CD4-positive, alpha-beta T cell treated with Interleukin-4 for 1 hour (primary cell): ENCODE measurements around the gene ARMH1.

Experiments used
- DNase-seq, 2 donors: peaks; one replicate each; pipeline ENCODE4 v3.0.0-alpha.2; 2020 to 2022

ARMH1 gene

DNA sequence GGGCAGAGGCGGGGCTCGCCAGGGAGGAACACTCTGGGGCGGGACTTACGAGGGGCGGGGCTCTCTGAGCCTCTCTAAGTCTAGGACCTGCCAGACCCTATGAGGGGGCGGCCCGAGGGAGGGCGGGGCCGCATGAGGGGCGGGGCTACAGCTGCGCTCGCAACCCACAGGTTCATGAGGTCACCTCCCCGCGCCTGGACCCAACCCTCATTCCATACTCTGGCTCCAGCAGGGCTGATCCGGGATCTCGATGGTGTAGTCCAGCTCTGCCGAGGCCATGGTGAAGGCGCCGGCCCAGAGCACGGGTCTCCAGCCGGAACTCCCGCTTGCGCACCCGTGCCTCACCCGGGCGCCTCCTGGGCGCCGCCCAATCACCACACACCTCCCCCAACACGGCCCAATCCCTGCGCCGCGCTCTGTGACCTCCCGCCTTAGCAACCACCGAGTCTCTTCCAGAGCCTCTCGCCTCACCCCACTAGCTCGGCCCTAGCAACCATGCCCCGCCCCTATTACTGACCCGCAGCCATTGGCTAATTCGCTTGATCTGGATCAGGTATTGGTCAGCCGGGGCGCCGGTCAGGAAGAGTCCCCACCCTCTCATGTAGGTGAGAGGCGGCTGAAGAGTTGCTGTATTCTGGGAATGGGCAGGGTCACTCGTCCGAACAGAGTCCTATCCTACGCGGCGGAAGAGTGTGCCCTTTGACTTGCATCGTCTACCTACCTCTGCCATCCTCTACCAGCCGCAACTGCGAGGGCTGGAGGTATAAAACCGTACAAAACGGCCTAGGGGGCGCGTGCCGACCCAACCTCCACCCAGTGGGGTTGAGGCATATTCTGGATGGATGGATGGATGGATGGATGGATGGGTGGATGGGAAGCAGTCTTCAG, at the start of gene ARMH1, which contains the start of gene TMEM53:
ARMH1 (plus strand) TSS at position 602 of the 888 bp plus-strand sequence. CDS start 14,984 bp downstream, outside the sequence.
TMEM53 (minus strand) TSS at position 369 of the 888 bp plus-strand sequence; CDS start at position 279, 90 bp downstream.
- DNase-seq: peak; percentile 99

DNA sequence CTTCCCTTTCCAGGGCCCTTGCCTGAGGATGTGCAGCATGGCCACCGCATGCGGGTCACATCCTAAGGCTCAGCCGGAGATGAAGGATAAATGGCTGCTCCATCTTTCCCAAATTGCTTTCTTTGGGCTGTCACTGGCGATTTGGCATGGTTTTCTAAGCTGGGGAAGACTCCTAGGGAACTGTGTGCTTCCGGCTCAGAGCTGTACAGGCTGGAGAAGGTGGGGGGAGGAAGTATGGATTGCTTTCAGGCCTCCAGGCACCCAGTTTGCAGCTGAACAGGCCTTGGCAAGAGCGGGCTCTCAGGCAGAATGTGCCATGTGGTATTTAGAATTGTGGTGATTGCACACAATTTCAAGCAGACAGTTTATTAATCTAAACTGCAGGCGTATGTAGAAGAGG, 49.2 kb upstream of the ARMH1 start:
- DNase-seq: no peak

DNA sequence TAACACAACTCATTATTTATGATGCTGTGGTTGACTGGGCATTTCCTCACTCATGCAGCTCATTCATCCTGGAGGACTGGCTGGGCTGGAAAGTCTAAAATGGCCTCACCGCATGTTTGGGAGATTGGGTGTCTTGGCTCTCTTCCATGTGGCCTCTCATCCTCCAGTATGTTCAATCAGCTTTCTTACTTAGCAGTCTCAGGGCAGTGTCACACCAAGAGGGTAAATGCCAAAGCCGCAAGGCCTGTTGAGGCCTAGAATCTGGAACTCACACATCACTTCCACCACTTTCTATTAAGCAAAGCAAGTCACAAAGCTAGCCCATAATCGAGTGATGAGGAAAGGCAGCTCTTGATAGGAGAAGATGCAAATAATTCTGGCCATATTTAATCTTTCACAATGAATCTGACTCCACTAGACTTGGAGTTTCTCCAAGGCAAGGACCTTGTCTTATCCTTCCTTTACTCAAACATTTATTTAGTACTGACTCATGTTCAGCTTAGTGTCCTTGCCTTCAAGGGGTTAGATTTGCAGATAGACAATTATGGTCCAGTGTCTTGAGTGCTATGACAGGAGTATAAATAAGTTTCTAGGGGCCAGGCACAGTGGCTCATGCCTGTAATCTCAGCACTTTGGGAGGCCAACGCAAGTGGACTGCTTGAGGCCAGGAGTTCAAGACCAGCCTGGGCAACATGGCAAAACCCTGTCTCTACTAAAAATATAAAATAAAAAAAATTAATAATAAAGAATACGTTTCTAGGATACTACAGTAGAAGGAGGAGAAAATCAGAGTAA, 45.4 kb upstream of the ARMH1 start:
- no peak for DNase-seq

DNA sequence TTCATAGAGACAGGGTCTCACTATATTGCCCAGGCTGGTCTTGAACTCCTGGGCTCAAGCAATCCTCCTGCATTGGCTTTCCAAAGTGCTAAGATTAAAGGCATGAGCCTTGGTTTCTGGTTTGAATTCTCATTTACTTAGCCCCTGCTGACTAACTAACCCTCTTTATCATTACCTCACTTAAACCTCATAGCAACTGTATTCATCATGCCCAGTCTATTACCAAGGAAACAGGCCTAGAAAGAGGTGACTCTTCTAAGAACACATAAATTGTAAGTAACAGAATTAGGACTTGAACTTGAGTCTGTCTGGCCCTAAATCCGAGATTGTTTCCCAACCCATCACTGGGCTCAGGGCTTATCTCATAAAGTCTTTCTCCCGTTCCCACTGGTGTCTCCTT, 44.4 kb upstream of the ARMH1 start:
- no peak for DNase-seq

DNA sequence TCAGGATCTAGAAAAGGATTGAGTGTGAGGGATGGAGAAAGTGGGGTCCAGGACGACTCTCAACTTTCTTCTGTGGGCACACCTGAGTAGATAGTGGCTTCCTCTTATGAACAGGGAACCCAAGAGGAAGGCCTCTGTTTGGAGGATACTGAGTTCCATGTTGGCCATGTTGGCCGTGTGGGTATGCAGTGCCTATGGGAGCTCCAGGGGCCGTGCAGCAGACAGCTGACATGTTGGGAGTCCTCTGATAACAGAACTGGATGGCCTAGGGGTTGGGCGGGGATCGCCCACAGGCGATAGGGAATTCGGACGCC, 43.2 kb upstream of the ARMH1 start:
- DNase-seq: no peak

DNA sequence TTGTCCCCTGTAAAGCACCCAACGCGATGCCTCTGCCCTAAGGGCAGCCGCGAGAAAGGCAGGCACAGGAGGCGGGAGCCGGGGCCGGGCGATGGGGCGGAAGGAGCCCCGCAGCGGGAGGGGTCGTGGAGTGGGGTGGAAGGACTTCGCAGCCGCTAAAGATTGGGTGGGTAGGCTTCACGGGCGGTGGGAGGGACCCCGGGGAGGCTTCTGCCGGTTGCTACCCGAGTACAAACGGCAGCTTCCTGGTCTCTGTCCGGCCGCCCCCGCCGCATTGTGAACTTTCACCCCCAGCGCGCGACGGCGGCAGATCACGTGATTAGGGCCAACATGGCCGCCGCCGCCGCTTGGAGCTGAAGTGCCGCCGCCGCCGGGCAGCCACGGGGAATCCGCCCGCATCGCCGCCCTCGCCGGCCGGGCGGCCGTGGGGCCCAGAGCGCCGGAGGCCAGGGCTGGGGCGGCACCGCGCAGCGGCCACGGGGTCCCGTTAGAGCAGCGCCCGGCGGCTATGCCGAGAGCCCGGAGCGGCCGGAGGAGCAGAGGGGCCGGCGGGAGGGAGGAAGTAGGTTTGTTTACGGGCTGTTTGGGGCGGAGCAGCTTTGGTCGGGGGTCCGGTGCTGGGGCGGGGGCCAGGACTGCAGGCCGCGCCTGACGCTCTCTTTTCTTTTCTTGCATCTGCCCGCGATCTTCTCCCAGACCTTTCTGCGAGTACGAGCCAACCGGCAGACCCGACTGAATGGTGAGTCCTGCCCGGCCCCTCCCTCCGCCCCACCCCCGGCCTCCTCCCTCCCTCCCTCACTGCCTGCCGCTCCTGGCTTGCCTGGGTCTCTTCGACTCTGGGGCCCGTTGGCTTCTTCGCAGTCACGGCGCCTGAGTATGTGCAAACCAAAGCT, 42.6 kb upstream of the ARMH1 start:
- DNase-seq: peak; percentile 88 to 90

DNA sequence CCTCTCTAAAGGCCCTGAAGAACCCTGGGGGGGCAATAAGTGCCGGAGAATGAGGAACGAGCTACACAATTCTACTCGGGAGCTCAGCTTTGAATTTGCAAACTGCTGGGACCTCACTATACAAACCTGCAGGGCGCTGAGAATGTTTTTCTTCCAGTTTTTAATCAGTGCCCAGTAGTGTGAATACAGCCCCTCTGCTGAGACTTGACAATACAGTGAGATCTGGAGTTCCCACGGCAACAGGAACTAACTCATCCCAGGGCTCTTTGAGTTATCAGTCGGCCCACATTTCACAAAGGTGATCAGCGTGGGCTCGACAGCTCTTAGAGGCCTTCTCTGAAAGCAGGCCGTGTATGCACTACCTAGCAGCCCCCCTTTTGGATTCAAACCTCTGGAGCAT, 41.9 kb upstream of the ARMH1 start:
- DNase-seq: no peak

GRCh38 chr1:44634606-44635189, 39.8 kb upstream of the ARMH1 start:
- DNase-seq: no peak

GRCh38 chr1:44635439-44635838, 39.1 kb upstream of the ARMH1 start:
- DNase-seq: no peak

- no peak for DNase-seq
Measured at GRCh38 chr1:44636083-44636687, 38.3 kb upstream of the ARMH1 start.

DNA sequence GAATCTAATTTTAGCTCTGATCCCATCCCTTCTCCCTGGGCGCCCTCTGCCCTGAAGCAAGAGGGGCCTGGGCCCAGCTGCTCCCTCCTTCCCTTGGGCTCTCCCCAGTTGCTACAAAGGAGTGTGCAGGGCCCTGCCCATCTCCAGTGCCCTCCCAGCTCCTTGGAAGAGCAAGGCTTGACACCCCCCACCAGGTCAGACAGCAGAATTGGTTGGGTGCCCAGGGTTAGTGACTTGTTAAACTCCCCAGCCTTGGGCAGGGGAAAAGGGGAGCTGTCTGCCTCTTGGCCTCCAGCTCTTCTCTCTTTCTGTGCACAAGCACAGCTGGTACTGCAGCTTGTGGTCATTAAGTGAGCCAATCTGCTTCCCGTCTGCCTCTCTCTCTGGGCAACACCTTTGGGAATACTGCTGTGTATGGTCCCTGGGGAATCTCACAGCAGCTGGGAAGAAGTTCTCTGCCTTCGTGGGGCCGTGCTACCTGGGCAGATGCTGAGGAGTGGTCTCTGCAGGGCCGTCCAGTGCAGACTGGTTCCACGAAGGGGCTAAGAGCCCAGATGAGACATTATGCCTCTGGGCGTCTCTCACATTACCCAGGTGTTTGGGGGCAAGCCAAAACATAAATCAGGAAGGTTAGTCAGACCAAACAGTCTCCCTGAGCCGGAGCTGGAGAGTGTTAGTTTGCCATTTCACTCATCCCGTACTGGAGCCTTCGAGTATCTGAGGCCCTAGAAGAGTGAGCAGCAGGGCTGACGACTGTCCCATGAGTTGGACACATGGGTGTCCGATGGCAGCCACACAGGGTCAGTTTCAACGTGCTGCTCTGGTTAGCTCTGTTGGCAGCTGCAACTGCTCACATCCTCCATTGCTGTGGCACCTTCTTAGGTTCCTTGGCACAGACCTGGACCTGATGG, 37.6 kb upstream of the ARMH1 start:
- DNase-seq: no peak

DNA sequence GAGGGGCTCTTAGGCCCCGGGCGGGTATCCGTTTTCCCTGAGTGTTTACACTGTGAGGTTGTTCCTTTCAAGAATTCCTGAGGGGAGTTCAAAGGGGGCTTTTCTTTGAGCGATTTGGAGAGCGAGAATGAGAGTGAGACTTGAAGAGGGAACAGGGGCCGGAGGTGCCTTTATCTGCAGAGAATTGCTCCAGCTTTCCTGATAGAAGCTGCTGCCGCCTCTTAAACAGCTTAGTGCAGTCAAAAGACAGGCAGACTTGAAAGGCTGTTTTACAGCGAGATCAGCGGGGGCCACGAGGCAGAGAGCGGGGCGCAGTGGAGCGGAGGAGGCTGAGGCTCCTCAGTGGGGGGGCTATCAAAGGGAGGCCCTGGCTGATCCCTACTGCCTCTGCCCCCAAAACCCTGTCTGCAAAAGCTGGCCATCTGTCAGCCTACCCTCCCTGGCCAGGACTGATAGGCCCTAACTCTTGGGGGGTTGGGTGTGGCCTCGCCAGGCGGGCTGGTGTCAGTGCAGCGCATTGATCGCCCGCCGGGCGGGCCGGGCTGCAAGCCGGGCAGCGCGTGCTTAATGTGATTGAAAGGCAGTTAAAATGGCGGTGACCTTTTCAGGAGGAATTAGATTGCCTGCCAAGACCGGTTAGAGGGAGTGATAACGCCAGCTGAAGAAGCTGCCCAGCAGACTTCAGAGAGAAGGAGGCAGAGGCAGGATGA, 36.7 kb upstream of the ARMH1 start:
- no peak for DNase-seq

DNA sequence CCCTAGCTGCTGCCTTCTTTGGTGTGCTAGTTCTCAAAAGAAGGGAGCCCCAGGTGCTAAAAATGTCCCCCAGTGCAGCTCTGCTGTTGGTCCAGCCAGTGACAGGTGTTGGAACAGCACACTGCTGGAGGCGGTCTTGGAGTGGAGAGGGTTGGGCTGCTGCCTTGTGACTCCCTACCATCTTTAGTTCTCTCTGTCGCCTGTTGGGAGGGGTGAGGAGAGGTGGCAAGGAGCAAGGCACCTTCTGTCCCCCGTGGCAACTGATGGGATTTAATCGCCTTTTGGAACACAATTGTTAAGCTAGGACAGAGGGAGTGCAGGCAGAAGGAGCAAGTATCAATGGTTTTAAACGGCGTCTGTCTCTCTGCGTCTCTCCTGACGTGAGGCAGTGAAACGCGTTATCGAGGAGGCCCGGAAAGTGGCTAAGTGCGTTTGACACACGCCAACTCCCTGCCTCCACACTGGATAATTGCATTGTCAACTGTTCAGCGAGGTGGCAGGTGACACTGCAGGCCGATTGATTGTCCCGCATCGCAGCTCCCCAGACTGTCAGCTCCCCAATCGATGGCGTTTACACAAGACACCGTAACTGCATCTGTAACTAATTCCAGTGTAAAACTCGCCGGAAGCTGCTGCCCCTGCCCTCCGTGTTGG, 34.2 kb upstream of the ARMH1 start:
- DNase-seq: no peak

GRCh38 chr1:44641126-44642102, 33.1 kb upstream of the ARMH1 start:
- DNase-seq: no peak

- no peak for DNase-seq
Measured at GRCh38 chr1:44642255-44642654, 32.3 kb upstream of the ARMH1 start.

- DNase-seq: no peak
Measured at GRCh38 chr1:44642925-44643324, 31.6 kb upstream of the ARMH1 start.

GRCh38 chr1:44643721-44644334, 30.7 kb upstream of the ARMH1 start:
- no peak for DNase-seq

DNA sequence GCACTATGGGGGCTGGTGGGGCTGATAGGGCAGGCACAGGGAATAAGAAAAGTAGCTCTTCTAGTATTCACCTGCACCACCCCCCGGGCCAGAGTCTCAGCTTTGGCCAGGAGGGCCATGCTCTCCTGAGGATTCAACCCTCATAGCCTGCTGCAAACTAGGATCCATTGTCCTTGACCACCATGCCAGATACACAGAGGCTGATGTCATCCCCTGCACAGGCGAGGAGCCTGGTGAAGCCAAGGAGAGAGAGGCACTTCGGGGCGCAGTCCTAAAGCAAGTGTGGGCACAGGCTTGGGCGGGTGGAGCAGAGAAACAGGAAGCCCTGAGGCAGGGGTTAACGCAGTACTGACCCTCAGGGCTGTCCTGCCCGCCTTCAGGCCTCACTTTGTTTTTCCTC, 29.7 kb upstream of the ARMH1 start:
- no peak for DNase-seq
